HEK293 (cell line): Measurements from ENCODE around the gene ZBTB8A.
A peak's percentile ranks its signal among the peaks of the same experiment; 100 is the strongest.

Source experiments
- CTCF ChIA-PET: fragments of 350-600 bp; formaldehyde crosslinking; extraction: SDS; loops from one replicate; lab custom pipeline; 2021; ENCODE audit warnings: antibody characterized with exemption; lab: Yijun Ruan, JAX
- POLR2A ChIA-PET: fragments of 300-600 bp; formaldehyde crosslinking; extraction: SDS; loops from one replicate; lab custom pipeline; 2020; ENCODE audit warnings: antibody characterized with exemption, inconsistent platforms; lab: Yijun Ruan, JAX
- H3K27ac ChIP-seq: fragments of 200-500 bp; sonication (Bioruptor generic); 2 replicates; pipeline ENCODE4 v1.5.1; 2014; ENCODE audit warnings: low read depth, low read length, control low read depth, inconsistent platforms; ENCODE audit errors: extremely low read depth
- H3K36me3 ChIP-seq, 2 experiments: fragments of 200-500 bp in 1 of 2; sonication (Bioruptor generic) in 1 of 2; 1 replicate in 1 of 2; 2 replicates in 1 of 2; pipeline ENCODE4 v1.5.1; 2014 to 2017; ENCODE audit warnings: inconsistent platforms in 2 of 2, low read length in 2 of 2; ENCODE audit not compliant: control insufficient read depth in 2 of 2, insufficient read depth in 1 of 2
- H3K4me1 ChIP-seq: fragments of 200-500 bp; sonication (Bioruptor generic); 2 replicates; pipeline ENCODE4 v1.5.1; 2014; ENCODE audit warnings: mild to moderate bottlenecking, low read length, inconsistent platforms; ENCODE audit not compliant: control insufficient read depth, insufficient read depth
- H3K4me3 ChIP-seq: 2 replicates; pipeline ENCODE4 v1.5.1; 2011; ENCODE audit warnings: low read depth, mild to moderate bottlenecking, control low read depth, low read length, moderate library complexity
- H3K9me3 ChIP-seq: fragments of 200-500 bp; sonication (Bioruptor generic); 2 replicates; pipeline ENCODE4 v1.5.1; 2014; ENCODE audit warnings: low read depth, low read length, inconsistent platforms; ENCODE audit not compliant: control insufficient read depth, insufficient read depth
- FEZF1 ChIP-seq: fragments of 450-650 bp; formaldehyde crosslinking; IDR thresholded peaks from 2 replicates; pipeline ENCODE4 v1.5.1; 2016; ENCODE audit warnings: missing biosample characterization, missing genetic modification characterization
- GLIS1 ChIP-seq: fragments of 450-650 bp; formaldehyde crosslinking; IDR thresholded peaks from 2 replicates; pipeline ENCODE4 v1.5.1; 2016; ENCODE audit warnings: missing biosample characterization, missing genetic modification characterization
- GLIS2 ChIP-seq: fragments of 450-650 bp; formaldehyde crosslinking; IDR thresholded peaks from 2 replicates; pipeline ENCODE4 v1.5.1; 2016; ENCODE audit warnings: missing biosample characterization, missing genetic modification characterization
- IKZF3 ChIP-seq: fragments of 450-650 bp; IDR thresholded peaks from 2 replicates; pipeline ENCODE4 v1.5.0; 2018; ENCODE audit warnings: missing biosample characterization, mild to moderate bottlenecking, missing genetic modification characterization, moderate library complexity
- KLF17 ChIP-seq: fragments of 450-650 bp; formaldehyde crosslinking; IDR thresholded peaks from 2 replicates; pipeline ENCODE4 v1.5.1; 2016; ENCODE audit warnings: missing biosample characterization, missing genetic modification characterization
- MZF1 ChIP-seq: fragments of 450-650 bp; formaldehyde crosslinking; IDR thresholded peaks from 2 replicates; pipeline ENCODE4 v1.5.1; 2017; ENCODE audit warnings: missing biosample characterization, missing genetic modification characterization, borderline replicate concordance
- REPIN1 ChIP-seq: fragments of 450-650 bp; formaldehyde crosslinking; IDR thresholded peaks from 2 replicates; pipeline ENCODE4 v1.5.1; 2017; ENCODE audit warnings: missing biosample characterization, missing genetic modification characterization, low read depth
- TRIM28 ChIP-seq: IDR thresholded peaks from 2 replicates; pipeline ENCODE4 v1.6.1; 2011; ENCODE audit warnings: low read length, control low read depth, borderline replicate concordance
- YY1 ChIP-seq: fragments of 450-650 bp; formaldehyde crosslinking; IDR thresholded peaks from 2 replicates; pipeline ENCODE4 v1.5.1; 2018; ENCODE audit warnings: missing biosample characterization, missing genetic modification characterization
- ZBTB17 ChIP-seq: fragments of 450-650 bp; formaldehyde crosslinking; IDR thresholded peaks from 2 replicates; pipeline ENCODE4 v1.5.1; 2016; ENCODE audit warnings: missing biosample characterization, missing genetic modification characterization
- ZBTB20 ChIP-seq: fragments of 450-650 bp; formaldehyde crosslinking; IDR thresholded peaks from 2 replicates; pipeline ENCODE4 v1.5.1; 2016; ENCODE audit warnings: missing biosample characterization, missing genetic modification characterization
- ZBTB26 ChIP-seq: fragments of 450-650 bp; formaldehyde crosslinking; optimal IDR thresholded peaks from 2 replicates; pipeline ENCODE3; 2016; ENCODE audit warnings: missing biosample characterization, mild to moderate bottlenecking, missing genetic modification characterization
- ZBTB48 ChIP-seq: fragments of 450-650 bp; formaldehyde crosslinking; IDR thresholded peaks from 2 replicates; pipeline ENCODE4 v1.5.1; 2016; ENCODE audit warnings: missing biosample characterization, missing genetic modification characterization
- ZFP69B ChIP-seq: fragments of 450-650 bp; formaldehyde crosslinking; IDR thresholded peaks from 2 replicates; pipeline ENCODE4 v1.5.1; 2016; ENCODE audit warnings: missing biosample characterization, missing genetic modification characterization
- ZIC2 ChIP-seq: fragments of 450-650 bp; formaldehyde crosslinking; IDR thresholded peaks from 2 replicates; pipeline ENCODE4 v1.5.1; 2016; ENCODE audit warnings: missing biosample characterization, missing genetic modification characterization
- ZNF174 ChIP-seq: fragments of 450-650 bp; formaldehyde crosslinking; IDR thresholded peaks from 2 replicates; pipeline ENCODE4 v1.5.0; 2017; ENCODE audit warnings: missing biosample characterization, mild to moderate bottlenecking, missing genetic modification characterization
- ZNF18 ChIP-seq: fragments of 450-650 bp; formaldehyde crosslinking; IDR thresholded peaks from 2 replicates; pipeline ENCODE4 v1.5.1; 2016; ENCODE audit warnings: missing biosample characterization, missing genetic modification characterization
- ZNF324 ChIP-seq: fragments of 450-650 bp; formaldehyde crosslinking; IDR thresholded peaks from 2 replicates; pipeline ENCODE4 v1.5.1; 2016; ENCODE audit warnings: missing biosample characterization, missing genetic modification characterization
- ZNF335 ChIP-seq: fragments of 450-650 bp; formaldehyde crosslinking; conservative IDR thresholded peaks from 2 replicates; pipeline ENCODE4 v1.5.1; 2016; ENCODE audit warnings: missing biosample characterization, missing genetic modification characterization
- ZNF366 ChIP-seq: fragments of 450-650 bp; formaldehyde crosslinking; conservative IDR thresholded peaks from 2 replicates; pipeline ENCODE4 v1.5.1; 2016; ENCODE audit warnings: missing biosample characterization, missing genetic modification characterization
- ZNF404 ChIP-seq: fragments of 450-650 bp; formaldehyde crosslinking; IDR thresholded peaks from 2 replicates; pipeline ENCODE4 v1.5.1; 2017; ENCODE audit warnings: missing biosample characterization, missing genetic modification characterization
- ZNF558 ChIP-seq: fragments of 450-650 bp; formaldehyde crosslinking; IDR thresholded peaks from 2 replicates; pipeline ENCODE4 v1.5.1; 2016; ENCODE audit warnings: missing biosample characterization, missing genetic modification characterization
- ZNF571 ChIP-seq: fragments of 450-650 bp; formaldehyde crosslinking; IDR thresholded peaks from 2 replicates; pipeline ENCODE4 v1.5.0; 2017; ENCODE audit warnings: missing biosample characterization, missing genetic modification characterization
- ZNF658 ChIP-seq: fragments of 450-650 bp; formaldehyde crosslinking; IDR thresholded peaks from 2 replicates; pipeline ENCODE4; 2016; ENCODE audit warnings: missing biosample characterization, missing genetic modification characterization
- ZNF692 ChIP-seq: fragments of 450-650 bp; formaldehyde crosslinking; IDR thresholded peaks from 2 replicates; pipeline ENCODE4 v1.5.1; 2016; ENCODE audit warnings: missing biosample characterization, missing genetic modification characterization
- ZSCAN4 ChIP-seq: fragments of 450-650 bp; formaldehyde crosslinking; IDR thresholded peaks from 2 replicates; pipeline ENCODE4 v1.5.1; 2017; ENCODE audit warnings: missing biosample characterization, missing genetic modification characterization
- ZSCAN5A ChIP-seq: fragments of 450-650 bp; formaldehyde crosslinking; IDR thresholded peaks from 2 replicates; pipeline ENCODE4 v1.5.1; 2016; ENCODE audit warnings: missing biosample characterization, missing genetic modification characterization

The ZBTB8A gene

GRCh38 chr1:32539584-32540571 is 651 bp downstream of the ZBTB8A start (continued):
- TF ChIP-seq ZNF404 (tag by site-specific recombination): no peak

- CTCF ChIA-PET: no interaction called here
- H3K4me3 ChIP-seq: peak overlapping the region; percentile 57
- POLR2A ChIA-PET: interaction anchor here (1.1 to 1.6 kb wide), 2 partner anchors 20 to 111 kb away, joined by 3 to 7 read pairs; partner anchors contain the start of gene RBBP4
- TF ChIP-seq ZNF335 (tag by site-specific recombination) (peak; percentile 89), KLF17 (tag by site-specific recombination) (no peak), ZSCAN5A (tag by site-specific recombination) (no peak), ZSCAN4 (tag by site-specific recombination) (no peak), ZBTB17 (peak; percentile 33; the same call in 1 of the 2 replicates), ZNF558 (tag by site-specific recombination) (peak; percentile 24; the same call in 1 of the 2 replicates), FEZF1 (tag by site-specific recombination) (peak; percentile 58; the same call in 1 of the 2 replicates), REPIN1 (tag by site-specific recombination) (no peak), ZNF324 (tag by site-specific recombination) (0 out of 2 replicates have a peak, but pooled peaks have one; percentile 23), ZBTB20 (tag by site-specific recombination) (peak; percentile 63), ZNF571 (no peak), GLIS2 (tag by site-specific recombination) (no peak; the same call in 1 of the 2 replicates), ZIC2 (tag by site-specific recombination) (peak; percentile 61), YY1 (tag by site-specific recombination) (peak; percentile 43; the same call in 1 of the 2 replicates), ZNF174 (tag by site-specific recombination) (no peak), MZF1 (no peak; the same call in 1 of the 2 replicates), ZNF18 (peak; percentile 40; the same call in 1 of the 2 replicates), ZNF366 (tag by site-specific recombination) (peak; percentile 42; the same call in 1 of the 2 replicates), ZNF692 (peak; percentile 45; the same call in 1 of the 2 replicates), ZNF658 (tag by site-specific recombination) (no peak), TRIM28 (peak; percentile 45), GLIS1 (tag by site-specific recombination) (peak; percentile 81), ZFP69B (tag by site-specific recombination) (no peak), ZBTB48 (tag by site-specific recombination) (peak; percentile 97), IKZF3 (peak; percentile 68; the same call in 1 of the 2 replicates), ZBTB26 (no peak)
These were observed 1.4 kb downstream of the ZBTB8A start for GRCh38 chr1:32540605-32541004.

More at GRCh38 chr1:32540605-32541004, 1.4 kb downstream of the ZBTB8A start:
- peaks cover 9% of the 10 kb centered on the region for H3K4me1 ChIP-seq
- H3K27ac ChIP-seq: peak overlapping the region; percentile 69
- no peaks in the 10 kb centered on the region for H3K9me3 ChIP-seq
- H3K36me3 ChIP-seq: no peaks in the 10 kb centered on the region
